ENCODE data around the gene SPEM1. TPM values are rescaled to one million over a fixed set of nuclear protein-coding genes. Genes with fewer than 3 reads are reported as not detected.

SPEM1 gene, protein sequence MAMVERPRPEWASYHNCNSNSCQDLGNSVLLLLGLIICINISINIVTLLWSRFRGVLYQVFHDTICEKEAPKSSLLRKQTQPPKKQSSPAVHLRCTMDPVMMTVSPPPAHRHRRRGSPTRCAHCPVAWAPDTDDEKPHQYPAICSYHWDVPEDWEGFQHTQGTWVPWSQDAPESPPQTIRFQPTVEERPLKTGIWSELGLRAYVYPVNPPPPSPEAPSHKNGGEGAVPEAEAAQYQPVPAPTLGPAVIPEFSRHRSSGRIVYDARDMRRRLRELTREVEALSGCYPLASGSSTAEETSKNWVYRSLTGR
- not detected for total RNA-seq

DNA sequence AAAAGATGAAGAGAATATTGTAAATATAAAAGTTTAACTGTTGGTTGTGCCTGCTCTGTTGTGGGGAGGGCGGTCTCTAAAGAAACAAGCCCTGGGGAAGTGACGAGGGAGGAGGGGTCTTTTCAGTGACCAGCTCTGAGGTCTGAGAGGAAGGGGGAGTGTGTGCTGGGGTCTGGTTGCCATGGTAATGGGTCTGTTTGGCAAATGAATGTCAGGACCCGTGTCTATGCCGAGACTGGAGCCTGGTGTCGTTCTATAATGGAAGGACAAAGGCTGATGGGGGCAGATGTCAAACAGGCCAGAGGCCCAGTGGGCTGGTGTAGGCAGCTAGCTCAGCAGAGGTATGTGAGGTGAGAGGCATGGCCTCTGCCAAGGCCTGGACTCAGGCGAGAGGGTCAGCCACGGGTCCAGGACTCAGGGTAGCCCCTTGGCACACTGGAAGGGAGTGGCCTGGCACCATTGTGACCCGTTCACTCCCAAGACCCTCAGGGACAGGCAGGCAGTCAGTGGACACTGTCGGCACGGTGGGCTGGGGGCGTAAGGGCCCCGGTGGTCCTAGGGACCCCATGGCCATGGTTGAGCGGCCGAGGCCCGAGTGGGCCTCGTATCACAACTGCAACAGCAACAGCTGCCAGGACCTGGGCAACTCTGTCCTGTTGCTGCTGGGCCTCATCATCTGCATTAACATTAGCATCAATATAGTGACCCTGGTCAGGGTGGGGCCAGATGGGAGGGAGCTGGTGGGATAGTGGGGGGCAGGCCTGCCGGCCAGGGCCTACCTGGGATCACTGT lies at the start of gene SPEM1:
TSS of gene SPEM1 (plus strand) at position 506 of the 792 bp plus-strand sequence. CDS start at position 567, 61 bp downstream.
- Histone ChIP-seq H3K36me3 (peaks cover 0 to 32% (median 15%) of the 10 kb centered on the region in 4 donors), H3K4me3 (no peak within 1 kb of the TSS), H3K27me3 (no peaks in the 10 kb centered on the region), H3K9me3 (no peaks in the 10 kb centered on the region), H3K4me1 (no peaks in the 10 kb centered on the region), H3K27ac (replicated peaks in 1 of 4) (no peak within 1 kb of the TSS)
- TF ChIP-seq, protein P1, sequence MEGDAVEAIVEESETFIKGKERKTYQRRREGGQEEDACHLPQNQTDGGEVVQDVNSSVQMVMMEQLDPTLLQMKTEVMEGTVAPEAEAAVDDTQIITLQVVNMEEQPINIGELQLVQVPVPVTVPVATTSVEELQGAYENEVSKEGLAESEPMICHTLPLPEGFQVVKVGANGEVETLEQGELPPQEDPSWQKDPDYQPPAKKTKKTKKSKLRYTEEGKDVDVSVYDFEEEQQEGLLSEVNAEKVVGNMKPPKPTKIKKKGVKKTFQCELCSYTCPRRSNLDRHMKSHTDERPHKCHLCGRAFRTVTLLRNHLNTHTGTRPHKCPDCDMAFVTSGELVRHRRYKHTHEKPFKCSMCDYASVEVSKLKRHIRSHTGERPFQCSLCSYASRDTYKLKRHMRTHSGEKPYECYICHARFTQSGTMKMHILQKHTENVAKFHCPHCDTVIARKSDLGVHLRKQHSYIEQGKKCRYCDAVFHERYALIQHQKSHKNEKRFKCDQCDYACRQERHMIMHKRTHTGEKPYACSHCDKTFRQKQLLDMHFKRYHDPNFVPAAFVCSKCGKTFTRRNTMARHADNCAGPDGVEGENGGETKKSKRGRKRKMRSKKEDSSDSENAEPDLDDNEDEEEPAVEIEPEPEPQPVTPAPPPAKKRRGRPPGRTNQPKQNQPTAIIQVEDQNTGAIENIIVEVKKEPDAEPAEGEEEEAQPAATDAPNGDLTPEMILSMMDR (IDR thresholded peaks at IDR 0.05): no peak
- TF ChIP-seq EP300 (IDR thresholded peaks at IDR 0.05) (no peak), POLR2A (IDR thresholded peaks at IDR 0.05; ENCODE audit: low read depth) (no peak)
- intact Hi-C loops (cut with DNase I): no loop called here
- DNase-seq (ENCODE audit: extremely low spot score): no peak
- WGBS: 79% methylated on average over 17 of the region's 17 CpGs

DNA sequence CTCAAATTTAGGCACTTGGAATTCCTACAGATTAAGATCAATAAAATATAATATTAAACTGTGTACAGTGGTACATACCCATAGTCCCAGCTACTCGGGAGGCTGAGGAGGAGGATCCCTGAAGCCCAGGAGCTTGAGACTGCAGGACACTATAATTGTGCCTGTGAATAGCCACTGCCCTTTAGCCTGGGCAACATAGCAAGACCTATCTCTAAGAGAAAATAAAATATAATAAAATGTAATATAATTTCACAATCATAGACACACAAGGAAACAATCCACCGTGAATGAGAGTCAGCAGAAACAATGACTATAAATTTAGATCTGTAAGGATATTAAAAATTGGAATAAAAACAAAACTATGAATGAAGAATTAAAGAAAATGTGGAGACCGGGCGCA lies 49.3 kb upstream of the SPEM1 start:
- Histone ChIP-seq H3K9me3 (no peaks in the 10 kb centered on the region), H3K36me3 (no peaks in the 10 kb centered on the region), H3K4me3 (no peak overlapping the region), H3K27me3 (peaks cover 0 to 7% (median 0%) of the 10 kb centered on the region in 4 donors), H3K4me1 (no peaks in the 10 kb centered on the region), H3K27ac (replicated peaks in 1 of 4) (no peak overlapping the region)
- no peak for TF ChIP-seq EP300 (IDR thresholded peaks at IDR 0.05)
- TF ChIP-seq POLR2A (IDR thresholded peaks at IDR 0.05; ENCODE audit: low read depth): no peak
- no peak for TF ChIP-seq POLR2AphosphoS5 (IDR thresholded peaks at IDR 0.05)
- TF ChIP-seq, protein P1 (IDR thresholded peaks at IDR 0.05): no peak
- 89% methylated on average over 4 of the region's 4 CpGs for WGBS
- intact Hi-C loops (cut with DNase I): no loop called here
- DNase-seq (ENCODE audit: extremely low spot score): no peak

DNA sequence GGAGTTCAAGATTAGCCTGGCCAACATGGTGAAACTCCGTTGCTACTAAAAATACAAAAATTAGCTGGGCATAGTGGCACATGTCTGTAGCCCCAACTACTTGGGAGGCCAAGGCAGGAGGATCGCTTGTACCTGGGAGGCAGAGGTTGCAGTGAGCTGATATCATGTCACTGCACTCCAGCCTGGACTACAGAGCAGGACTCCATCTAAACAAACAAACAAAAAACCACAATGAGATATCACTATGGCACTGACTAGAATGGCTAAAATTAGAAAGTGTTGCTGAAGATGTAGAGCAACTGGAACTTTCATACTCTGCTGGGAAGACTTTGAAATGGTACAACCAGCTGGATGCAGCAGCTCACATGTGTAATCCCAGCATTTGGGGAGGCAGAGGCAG lies 45.8 kb upstream of the SPEM1 start:
- Histone ChIP-seq H3K4me3 (no peak overlapping the region), H3K27ac (replicated peaks in 1 of 4) (no peak overlapping the region), H3K4me1 (no peaks in the 10 kb centered on the region), H3K9me3 (no peaks in the 10 kb centered on the region), H3K36me3 (no peaks in the 10 kb centered on the region), H3K27me3 (peaks cover 0 to 7% (median 0%) of the 10 kb centered on the region in 4 donors)
- intact Hi-C loops (cut with DNase I): no loop called here
- no peak for DNase-seq (ENCODE audit: extremely low spot score)
- TF ChIP-seq EP300 (IDR thresholded peaks at IDR 0.05): no peak
- TF ChIP-seq POLR2AphosphoS5 (IDR thresholded peaks at IDR 0.05): no peak
- TF ChIP-seq POLR2A (IDR thresholded peaks at IDR 0.05; ENCODE audit: low read depth): no peak
- TF ChIP-seq, protein P1 (IDR thresholded peaks at IDR 0.05): no peak
- 100% methylated on average over 2 of the region's 2 CpGs for WGBS

DNA sequence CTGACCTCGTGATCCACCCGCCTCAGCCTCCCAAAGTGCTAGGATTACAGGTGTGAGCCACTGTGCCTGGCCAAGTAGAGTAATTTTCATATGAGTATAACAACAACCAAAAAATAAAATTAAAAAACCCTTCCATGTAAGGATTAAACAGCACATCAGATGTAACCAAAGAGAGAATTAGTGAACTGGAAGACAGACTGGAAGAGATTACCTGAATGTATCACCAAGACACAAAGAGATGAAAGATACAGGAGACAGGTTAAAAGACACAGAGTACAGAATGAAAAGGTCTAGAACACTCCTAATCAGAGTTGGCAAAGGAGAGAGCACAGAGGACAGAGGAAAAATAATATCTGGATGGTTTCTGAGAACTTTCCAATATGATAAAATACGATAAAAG lies 41.0 kb upstream of the SPEM1 start:
- no peaks in the 10 kb centered on the region for H3K27me3 ChIP-seq
- DNase-seq (ENCODE audit: extremely low spot score): no peak
- no peak overlapping the region for H3K4me3 ChIP-seq
- no peaks in the 10 kb centered on the region for H3K36me3 ChIP-seq
- TF ChIP-seq POLR2AphosphoS5 (IDR thresholded peaks at IDR 0.05) (no peak), EP300 (IDR thresholded peaks at IDR 0.05) (no peak), POLR2A (IDR thresholded peaks at IDR 0.05; ENCODE audit: low read depth) (no peak)
- TF ChIP-seq, protein P1 (IDR thresholded peaks at IDR 0.05): no peak
- peaks cover 18 to 42% (median 37%) of the 10 kb centered on the region in 4 donors for H3K4me1 ChIP-seq
- intact Hi-C loops (cut with DNase I): no loop called here
- H3K9me3 ChIP-seq: no peaks in the 10 kb centered on the region
- WGBS: 98% methylated on average over 3 of the region's 3 CpGs
- no peak overlapping the region for H3K27ac ChIP-seq (replicated peaks in 1 of 4)
